Measurements from ENCODE around the gene CGAS. TPM values are rescaled to one million over a fixed set of nuclear protein-coding genes. Genes with fewer than 3 reads are reported as not detected.

The CGAS gene
- 10 to 100 TPM; 37.2 to 38.4 TPM for total RNA-seq

GRCh38 chr6:73452107-73452461 lies at the start of gene CGAS:
TSS of gene CGAS (minus strand) at chr6:73452297. CDS start at chr6:73452181, 116 bp downstream.
- H3K9me3 Mint-ChIP-seq: no peaks in the 10 kb centered on the region
- H3K36me3 Mint-ChIP-seq: peaks cover 25% of the 10 kb centered on the region
- intact Hi-C loops (cut with micrococcal nuclease): loop anchor here (1.0 to 5.0 kb wide), 3 partner anchors 9 to 129 kb away; partner anchors contain the start of gene MTO1
- DNase-seq: peak; percentile 91
- peak within 1 kb of the TSS; percentile 93 for H3K27ac Mint-ChIP-seq
- H3K27me3 Mint-ChIP-seq: no peaks in the 10 kb centered on the region
- H3K4me3 Mint-ChIP-seq: peak within 1 kb of the TSS; percentile 86
- peaks cover 20% of the 10 kb centered on the region for H3K4me1 Mint-ChIP-seq (ENCODE audit: low read depth)
- CTCF ChIA-PET: interaction anchor here (1.2 to 3.3 kb wide), 5 partner anchors 9 to 200 kb away, joined by 3 to 30 read pairs (median 9); partner anchors contain the start of gene MTO1
- POLR2A ChIA-PET: interaction anchor here (0.7 to 3.9 kb wide), 9 partner anchors 10 to 202 kb away, joined by 3 to 82 read pairs (median 8); partner anchors contain the start of genes EEF1A1, MTO1 and SLC17A5

GRCh38 chr6:73497915-73498314 lies 45.8 kb upstream of the CGAS start:
- Mint-ChIP-seq H3K4me3 (no peak overlapping the region), H3K27ac (no peak overlapping the region), H3K36me3 (peaks cover 16% of the 10 kb centered on the region), H3K4me1 (ENCODE audit: low read depth) (no peaks in the 10 kb centered on the region), H3K9me3 (no peaks in the 10 kb centered on the region), H3K27me3 (no peaks in the 10 kb centered on the region)
- ChIA-PET CTCF (interaction anchor here (1.0 kb wide), 1 partner anchor 112 kb away, joined by 3 read pairs; no protein-coding TSS in a partner anchor), POLR2A (interaction anchor here (1.2 kb wide), 1 partner anchor 16 kb away, joined by 6 read pairs; no protein-coding TSS in a partner anchor)
- no peak for DNase-seq
- intact Hi-C loops (cut with micrococcal nuclease): no loop called here

- CTCF ChIA-PET: interaction anchor here (0.7 kb wide), 1 partner anchor 119 kb away, joined by 4 read pairs; no protein-coding TSS in a partner anchor
- DNase-seq: no peak
- POLR2A ChIA-PET: no interaction called here
- Mint-ChIP-seq H3K9me3 (peaks cover 4% of the 10 kb centered on the region), H3K4me1 (ENCODE audit: low read depth) (no peaks in the 10 kb centered on the region), H3K36me3 (peaks cover 41% of the 10 kb centered on the region), H3K4me3 (no peak overlapping the region), H3K27ac (no peak overlapping the region), H3K27me3 (no peaks in the 10 kb centered on the region)
- intact Hi-C loops (cut with micrococcal nuclease): no loop called here
Observed at GRCh38 chr6:73491377-73491776, 39.3 kb upstream of the CGAS start.

- POLR2A ChIA-PET: no interaction called here
- DNase-seq: no peak
- Mint-ChIP-seq H3K4me1 (ENCODE audit: low read depth) (no peaks in the 10 kb centered on the region), H3K4me3 (no peak overlapping the region), H3K36me3 (peaks cover 55% of the 10 kb centered on the region), H3K27me3 (no peaks in the 10 kb centered on the region), H3K27ac (no peak overlapping the region), H3K9me3 (peaks cover 4% of the 10 kb centered on the region)
- CTCF ChIA-PET: no interaction called here
- intact Hi-C loops (cut with micrococcal nuclease): no loop called here
Observed at GRCh38 chr6:73487473-73487872, 35.4 kb upstream of the CGAS start.

- ChIA-PET POLR2A (no interaction called here), CTCF (interaction anchor here (1.2 kb wide), 2 partner anchors 126 to 169 kb away, joined by 3 read pairs; partner anchors contain the start of gene SLC17A5)
- H3K4me1 Mint-ChIP-seq (ENCODE audit: low read depth): no peaks in the 10 kb centered on the region
- no peaks in the 10 kb centered on the region for H3K9me3 Mint-ChIP-seq
- intact Hi-C loops (cut with micrococcal nuclease): no loop called here
- peaks cover 56% of the 10 kb centered on the region for H3K36me3 Mint-ChIP-seq
- H3K4me3 Mint-ChIP-seq: no peak overlapping the region
- H3K27me3 Mint-ChIP-seq: no peaks in the 10 kb centered on the region
- H3K27ac Mint-ChIP-seq: no peak overlapping the region
- no peak for DNase-seq
Observed at GRCh38 chr6:73484438-73484837, 32.3 kb upstream of the CGAS start.

- no peak for DNase-seq
- Mint-ChIP-seq H3K27me3 (no peaks in the 10 kb centered on the region), H3K27ac (no peak overlapping the region), H3K9me3 (no peaks in the 10 kb centered on the region), H3K4me1 (ENCODE audit: low read depth) (no peaks in the 10 kb centered on the region), H3K36me3 (peaks cover 50% of the 10 kb centered on the region), H3K4me3 (no peak overlapping the region)
- POLR2A ChIA-PET: no interaction called here
- intact Hi-C loops (cut with micrococcal nuclease): no loop called here
- CTCF ChIA-PET: no interaction called here
Observed at GRCh38 chr6:73481969-73482368, 29.9 kb upstream of the CGAS start.

GRCh38 chr6:73477407-73477806 lies 25.3 kb upstream of the CGAS start:
- peaks cover 5% of the 10 kb centered on the region for H3K4me1 Mint-ChIP-seq (ENCODE audit: low read depth)
- intact Hi-C loops (cut with micrococcal nuclease): no loop called here
- DNase-seq: no peak
- peaks cover 37% of the 10 kb centered on the region for H3K36me3 Mint-ChIP-seq
- ChIA-PET POLR2A (no interaction called here), CTCF (no interaction called here)
- no peaks in the 10 kb centered on the region for H3K9me3 Mint-ChIP-seq
- no peak overlapping the region for H3K27ac Mint-ChIP-seq
- H3K27me3 Mint-ChIP-seq: no peaks in the 10 kb centered on the region
- H3K4me3 Mint-ChIP-seq: no peak overlapping the region

GRCh38 chr6:73476723-73477122 lies 24.6 kb upstream of the CGAS start:
- intact Hi-C loops (cut with micrococcal nuclease): no loop called here
- ChIA-PET CTCF (interaction anchor here (0.6 kb wide), 1 partner anchor 19 kb away, joined by 3 read pairs; no protein-coding TSS in a partner anchor), POLR2A (interaction anchor here (1.1 kb wide), 1 partner anchor 14 kb away, joined by 6 read pairs; no protein-coding TSS in a partner anchor)
- Mint-ChIP-seq H3K27me3 (no peaks in the 10 kb centered on the region), H3K4me3 (no peak overlapping the region), H3K9me3 (no peaks in the 10 kb centered on the region), H3K4me1 (ENCODE audit: low read depth) (peaks cover 12% of the 10 kb centered on the region), H3K27ac (no peak overlapping the region), H3K36me3 (peaks cover 36% of the 10 kb centered on the region)
- DNase-seq: peak; percentile 63

- H3K27me3 Mint-ChIP-seq: no peaks in the 10 kb centered on the region
- peaks cover 33% of the 10 kb centered on the region for H3K36me3 Mint-ChIP-seq
- intact Hi-C loops (cut with micrococcal nuclease): no loop called here
- no peak for DNase-seq
- peak overlapping the region; percentile 56 for H3K27ac Mint-ChIP-seq
- POLR2A ChIA-PET: interaction anchor here (0.6 to 2.6 kb wide), 4 partner anchors 10 to 43 kb away, joined by 3 to 13 read pairs (median 8); partner anchors contain the start of gene MTO1
- peaks cover 22% of the 10 kb centered on the region for H3K4me1 Mint-ChIP-seq (ENCODE audit: low read depth)
- H3K9me3 Mint-ChIP-seq: no peaks in the 10 kb centered on the region
- CTCF ChIA-PET: interaction anchor here (0.6 to 3.1 kb wide), 7 partner anchors 10 to 155 kb away, joined by 3 to 10 read pairs (median 4); partner anchors contain the start of gene MTO1
- peak overlapping the region; percentile 31 for H3K4me3 Mint-ChIP-seq
Observed at GRCh38 chr6:73471686-73472290, 19.7 kb upstream of the CGAS start.

GRCh38 chr6:73461537-73462350 lies 9.6 kb upstream of the CGAS start, which contains the start of gene MTO1:
TSS of gene MTO1 (plus strand) at chr6:73461737. CDS start at chr6:73461855, 118 bp downstream.
- Mint-ChIP-seq H3K4me1 (ENCODE audit: low read depth) (peaks cover 40% of the 10 kb centered on the region), H3K27me3 (no peaks in the 10 kb centered on the region), H3K9me3 (no peaks in the 10 kb centered on the region), H3K4me3 (peak within 1 kb of the TSS; percentile 97), H3K36me3 (peaks cover 20% of the 10 kb centered on the region), H3K27ac (peak within 1 kb of the TSS; percentile 97)
- POLR2A ChIA-PET: interaction anchor here (0.6 to 4.0 kb wide), 13 partner anchors 9 to 192 kb away, joined by 3 to 72 read pairs (median 6); partner anchors contain the start of genes CGAS, EEF1A1 and SLC17A5
- intact Hi-C loops (cut with micrococcal nuclease): loop anchor here (1.0 to 5.0 kb wide), 5 partner anchors 9 to 1823 kb away; partner anchors contain the start of genes CGAS, DDX43, EEF1A1 and TMEM30A
- CTCF ChIA-PET: interaction anchor here (0.7 to 3.1 kb wide), 12 partner anchors 10 to 191 kb away, joined by 3 to 30 read pairs (median 4); partner anchors contain the start of genes CGAS, EEF1A1 and SLC17A5
- peak; percentile 91 for DNase-seq

- Mint-ChIP-seq H3K9me3 (no peaks in the 10 kb centered on the region), H3K27me3 (no peaks in the 10 kb centered on the region), H3K4me1 (ENCODE audit: low read depth) (peaks cover 40% of the 10 kb centered on the region), H3K27ac (peak overlapping the region; percentile 97), H3K36me3 (peaks cover 12% of the 10 kb centered on the region), H3K4me3 (peak overlapping the region; percentile 41)
- no peak for DNase-seq
- ChIA-PET CTCF (no interaction called here), POLR2A (interaction anchor here (0.7 to 2.1 kb wide), 3 partner anchors 64 to 125 kb away, joined by 3 to 6 read pairs (median 5); no protein-coding TSS in a partner anchor)
- intact Hi-C loops (cut with micrococcal nuclease): loop anchor here (2.0 to 5.0 kb wide), 2 partner anchors 68 to 1825 kb away; partner anchors contain the start of genes DDX43 and TMEM30A
Observed at GRCh38 chr6:73460056-73460455, 8.0 kb upstream of the CGAS start.

Data from activated CD4-positive, alpha-beta memory T cell treated with anti-CD3 and anti-CD28 coated beads for 36 hours (primary cell).